Stimulated activated CD4-positive, alpha-beta T cell treated with anti-CD3 and anti-CD28 coated beads, Interleukin-2, amount 100 ng/mL, for 24 hours (primary cell): ENCODE data around the gene RCN1.
"Not testable (repeated sequence)": the region's sequence is repeated elsewhere in the genome, so short reads cannot be mapped to it uniquely, and the experiment has no call there.

ENCODE experiments used
- DNase-seq, 2 donors: peaks; one replicate each; pipeline ENCODE4 v3.0.0-alpha.2; 2020

Gene RCN1

GRCh38 chr11:32080361-32080980 is 10.4 kb upstream of the RCN1 start:
- no peak for DNase-seq

- DNase-seq, result no peak
These were observed 9.7 kb upstream of the RCN1 start for GRCh38 chr11:32081129-32081641.

DNA sequence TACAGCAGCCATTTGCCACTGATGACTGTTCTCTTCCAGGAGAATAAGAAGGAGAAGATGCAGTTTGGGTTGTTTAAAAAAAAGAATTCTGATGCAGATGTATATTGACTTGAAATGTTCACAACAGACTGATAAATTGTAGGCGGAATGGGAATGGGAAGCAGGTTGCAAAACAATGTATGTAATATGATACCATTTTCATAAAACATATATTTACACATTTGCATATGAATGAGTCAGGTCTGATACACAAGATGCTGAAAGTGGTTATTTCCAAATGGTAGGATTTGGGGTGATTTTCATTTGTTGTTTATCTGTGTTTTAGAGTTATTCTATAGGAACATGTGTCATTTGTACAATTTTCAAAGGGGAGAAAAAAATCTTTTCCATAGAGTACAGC is 9.0 kb upstream of the RCN1 start:
- no peak for DNase-seq

- DNase-seq, result no peak
These were observed 8.4 kb upstream of the RCN1 start for GRCh38 chr11:32082346-32082986.

DNA sequence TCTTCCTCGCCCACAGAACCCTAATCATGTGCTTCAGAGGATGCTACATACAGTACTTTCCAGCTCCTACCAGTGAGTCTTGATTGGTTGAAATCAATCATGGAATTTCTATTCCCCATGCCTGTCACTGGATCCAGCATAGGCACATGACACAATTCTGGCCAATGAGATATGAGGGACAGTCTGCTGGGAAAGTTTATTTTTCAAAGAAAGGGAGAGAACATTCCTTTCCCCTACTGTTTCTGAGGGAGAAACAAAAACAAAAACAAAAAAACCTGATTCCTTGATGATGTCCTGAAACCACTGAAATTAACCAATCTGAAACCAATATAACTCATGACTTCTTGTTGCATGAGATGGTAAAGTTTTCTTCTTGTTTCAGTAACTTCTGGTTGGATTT is 3.3 kb upstream of the RCN1 start:
- DNase-seq, result no peak

GRCh38 chr11:32088117-32088941 is 2.5 kb upstream of the RCN1 start:
- DNase-seq, result peak in 1 of 2 donors; percentile 19

GRCh38 chr11:32092581-32093170 is 1.8 kb downstream of the RCN1 start:
- DNase-seq, result no peak

DNA sequence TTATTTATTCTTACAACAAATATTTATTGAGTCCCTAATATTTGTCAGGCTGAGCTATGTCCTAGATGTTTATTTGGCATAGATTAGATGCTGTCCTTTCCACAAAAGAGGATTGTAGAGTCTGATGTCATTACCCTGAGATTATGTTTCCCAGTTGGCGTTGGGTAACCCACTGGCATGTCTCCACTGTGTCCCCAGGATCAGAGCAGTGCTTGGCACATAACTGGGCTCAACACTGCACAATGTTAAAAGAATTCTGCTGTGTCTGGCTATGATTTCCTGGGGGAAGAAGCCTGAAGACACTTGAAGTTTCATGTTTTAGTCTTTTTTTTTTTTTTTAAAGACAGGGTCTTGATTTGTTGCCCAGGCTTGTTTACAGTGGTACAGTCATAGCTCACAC is 4.0 kb downstream of the RCN1 start:
- DNase-seq, result no peak

DNA sequence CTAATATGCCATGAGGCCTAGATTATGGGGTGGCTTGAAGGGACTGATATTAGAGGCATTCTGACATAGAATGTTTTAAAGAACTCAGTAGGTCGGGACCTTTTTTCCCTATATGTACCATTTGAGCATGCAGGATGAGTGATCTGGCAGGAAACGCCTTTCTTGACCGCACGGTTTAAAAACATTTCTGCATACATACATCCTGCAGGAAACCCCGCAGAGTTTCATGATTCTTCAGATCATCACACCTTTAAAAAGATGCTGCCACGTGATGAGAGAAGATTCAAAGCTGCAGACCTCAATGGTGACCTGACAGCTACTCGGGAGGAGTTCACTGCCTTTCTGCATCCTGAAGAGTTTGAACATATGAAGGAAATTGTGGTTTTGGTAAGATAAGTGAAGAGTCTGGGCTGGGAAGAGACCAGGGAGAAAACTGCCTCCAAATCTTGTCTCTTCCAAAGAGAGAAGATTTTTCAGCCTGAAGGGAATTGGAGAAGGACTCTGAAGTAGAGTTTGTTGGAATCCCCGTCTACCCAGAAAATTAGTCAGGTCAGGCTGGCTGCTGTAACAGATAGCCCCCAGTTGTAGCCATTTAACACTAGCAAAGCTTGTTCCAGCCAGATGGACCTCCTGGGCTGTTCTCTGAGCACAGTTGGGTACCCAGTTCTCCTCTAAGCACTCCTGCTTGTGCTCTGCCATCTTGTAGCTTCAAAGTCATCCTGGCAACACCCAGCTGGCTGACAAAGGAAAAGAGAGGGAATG is 7.4 kb downstream of the RCN1 start:
- no peak for DNase-seq

DNA sequence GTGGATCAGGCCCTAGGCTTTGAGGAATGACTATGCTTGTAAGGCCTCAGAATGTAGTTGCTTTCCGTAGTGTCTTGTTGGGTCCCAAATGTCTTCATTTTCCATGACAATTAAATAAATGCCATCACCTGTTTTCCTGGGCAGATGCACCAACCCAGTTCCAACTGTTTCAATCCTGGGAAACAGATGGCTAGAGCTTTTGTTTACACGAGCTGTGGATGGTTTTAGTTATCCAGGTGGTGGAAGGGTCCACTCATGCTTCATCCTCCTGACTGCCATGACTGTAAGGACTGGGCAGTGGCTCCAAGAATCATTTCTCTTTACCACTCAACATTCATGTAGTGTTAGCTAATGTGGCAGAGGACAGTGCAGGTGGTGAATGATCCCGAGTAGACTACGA is 8.6 kb downstream of the RCN1 start:
- DNase-seq, result no peak

GRCh38 chr11:32100495-32100894 is 9.6 kb downstream of the RCN1 start:
- no peak for DNase-seq

- DNase-seq, result no peak
These were observed 10.9 kb downstream of the RCN1 start for GRCh38 chr11:32101791-32102190.

GRCh38 chr11:32103121-32103719 is 12.3 kb downstream of the RCN1 start:
- DNase-seq, result not testable (repeated sequence)

DNA sequence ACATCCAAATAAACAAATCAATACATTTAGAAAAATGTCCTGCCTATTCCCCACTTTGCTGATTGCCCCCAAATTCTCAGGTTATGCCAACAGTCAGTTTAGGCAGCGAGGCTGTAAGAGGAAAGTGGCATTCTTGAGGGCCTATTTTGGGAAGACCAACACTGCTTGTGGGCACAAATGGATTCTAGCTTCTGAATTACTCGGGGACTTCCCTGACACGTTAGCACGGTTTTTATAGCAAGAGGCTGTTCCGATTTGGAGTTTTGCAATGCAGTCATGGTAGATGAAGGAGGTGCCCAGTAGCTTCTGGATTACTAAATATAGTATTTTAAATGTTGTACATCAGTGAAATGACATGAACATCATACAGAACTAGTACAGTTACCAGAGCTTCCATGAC is 13.1 kb downstream of the RCN1 start:
- DNase-seq, result no peak

GRCh38 chr11:32105871-32106560 is 15.1 kb downstream of the RCN1 start:
- DNase-seq, result no peak

DNA sequence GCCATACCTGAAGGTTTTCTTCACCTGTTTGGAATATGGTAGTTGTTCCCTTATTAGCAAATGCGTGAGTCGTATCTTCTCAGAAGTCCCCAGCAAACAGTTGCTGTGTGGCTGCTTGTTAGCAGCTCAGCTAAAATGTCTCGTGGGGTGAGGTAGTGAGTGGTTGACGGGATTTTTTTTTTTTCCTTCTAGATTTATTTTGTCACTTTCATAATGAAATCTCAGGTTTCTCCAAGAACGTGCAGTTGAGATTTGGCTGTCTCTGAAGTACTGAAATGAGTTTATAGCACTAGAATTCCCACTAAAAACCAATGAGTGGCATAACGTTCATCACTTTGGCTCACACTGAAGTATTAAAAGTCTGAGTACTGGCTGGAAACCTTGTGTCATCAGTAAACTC is 16.8 kb downstream of the RCN1 start:
- no peak for DNase-seq

DNA sequence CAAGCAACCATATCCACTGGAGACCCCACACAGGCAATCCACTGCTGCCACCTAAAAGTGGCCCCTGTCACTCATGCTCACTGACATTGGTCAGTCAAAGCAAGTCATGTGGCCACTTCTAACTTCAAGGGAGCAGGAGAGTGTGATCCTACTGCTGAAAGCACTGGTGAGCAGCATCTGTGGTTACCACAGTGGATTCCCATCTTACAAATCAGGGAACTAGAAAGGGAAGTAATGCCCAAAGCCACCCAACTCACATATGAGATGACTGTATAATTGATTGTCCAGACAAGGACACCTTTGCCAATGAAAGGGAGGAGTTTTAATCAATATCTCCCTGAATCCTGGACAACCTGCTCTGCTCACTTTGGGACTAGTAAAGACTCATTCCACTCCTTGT is 17.7 kb downstream of the RCN1 start:
- DNase-seq, result no peak

GRCh38 chr11:32109138-32109537 is 18.3 kb downstream of the RCN1 start:
- no peak for DNase-seq

DNA sequence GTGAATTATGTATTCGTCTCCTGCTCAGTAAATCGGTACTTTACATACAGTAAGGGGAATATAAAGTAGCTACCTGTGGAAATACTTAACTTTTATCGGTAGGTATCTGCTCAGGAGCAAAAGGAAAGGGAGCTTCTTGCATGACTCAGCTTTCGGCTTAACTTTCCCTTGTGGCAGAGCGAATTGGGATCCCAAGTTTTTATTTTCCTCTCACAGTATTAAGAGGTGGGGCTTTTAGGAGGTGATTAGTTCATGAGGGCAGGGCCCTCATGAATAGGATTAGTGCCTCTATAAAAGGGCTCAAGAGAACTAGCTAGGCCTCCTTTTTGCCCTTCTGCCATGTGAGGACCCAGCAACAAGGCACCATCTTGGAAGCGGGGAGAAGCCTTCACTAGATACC is 18.7 kb downstream of the RCN1 start:
- no peak for DNase-seq

GRCh38 chr11:32110795-32111194 is 19.9 kb downstream of the RCN1 start:
- DNase-seq, result no peak

DNA sequence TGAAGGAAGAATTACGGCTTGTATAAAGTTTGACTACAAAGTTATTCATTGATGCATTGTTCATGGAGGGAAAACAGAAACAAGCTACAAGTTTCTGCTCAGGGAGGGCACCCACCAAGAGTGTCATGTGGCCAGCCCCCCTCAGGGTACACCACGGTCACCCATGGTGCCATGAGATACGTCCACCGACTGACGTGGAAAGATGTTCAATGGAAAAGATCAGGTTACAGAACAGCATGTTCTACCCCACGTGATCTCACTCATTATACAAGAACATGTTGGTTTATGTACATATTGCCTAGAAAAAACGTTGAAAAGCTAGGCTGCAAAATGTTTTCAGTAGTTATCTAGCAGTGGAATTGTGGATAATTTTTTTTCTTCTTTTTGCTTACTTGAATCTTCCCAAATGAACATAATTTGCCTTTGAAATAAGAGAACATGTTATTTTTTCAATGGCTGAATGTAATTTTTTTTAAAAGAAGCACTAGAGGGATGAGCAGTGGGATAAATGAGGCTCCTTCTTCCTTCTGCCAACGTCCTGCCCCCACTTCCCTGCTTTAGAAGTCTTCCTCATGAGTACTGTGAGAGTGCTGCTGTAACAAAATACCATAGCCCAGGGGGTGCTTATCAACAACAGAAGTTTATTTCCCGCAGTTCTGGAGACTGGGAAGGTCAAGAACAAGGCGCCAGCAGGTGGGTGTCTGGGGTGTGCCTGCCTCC is 22.5 kb downstream of the RCN1 start:
- DNase-seq, result no peak
